GM12875 (cell line): ENCODE data around the gene MEI1.
"Not testable (repeated sequence)": the region's sequence is repeated elsewhere in the genome, so short reads cannot be mapped to it uniquely, and the experiment has no call there.

ENCODE experiments used
- H3K4me3 ChIP-seq: one replicate; pipeline ENCODE4 v1.5.1; 2011; ENCODE audit warnings: low read depth, low read length, control low read depth
- CTCF ChIP-seq: IDR thresholded peaks from 2 replicates; pipeline ENCODE4 v1.5.1; 2011; ENCODE audit warnings: low read depth, mild to moderate bottlenecking, control low read depth, inconsistent platforms, low read length, moderate library complexity, borderline replicate concordance; ENCODE audit not compliant: insufficient read depth

Gene MEI1

DNA sequence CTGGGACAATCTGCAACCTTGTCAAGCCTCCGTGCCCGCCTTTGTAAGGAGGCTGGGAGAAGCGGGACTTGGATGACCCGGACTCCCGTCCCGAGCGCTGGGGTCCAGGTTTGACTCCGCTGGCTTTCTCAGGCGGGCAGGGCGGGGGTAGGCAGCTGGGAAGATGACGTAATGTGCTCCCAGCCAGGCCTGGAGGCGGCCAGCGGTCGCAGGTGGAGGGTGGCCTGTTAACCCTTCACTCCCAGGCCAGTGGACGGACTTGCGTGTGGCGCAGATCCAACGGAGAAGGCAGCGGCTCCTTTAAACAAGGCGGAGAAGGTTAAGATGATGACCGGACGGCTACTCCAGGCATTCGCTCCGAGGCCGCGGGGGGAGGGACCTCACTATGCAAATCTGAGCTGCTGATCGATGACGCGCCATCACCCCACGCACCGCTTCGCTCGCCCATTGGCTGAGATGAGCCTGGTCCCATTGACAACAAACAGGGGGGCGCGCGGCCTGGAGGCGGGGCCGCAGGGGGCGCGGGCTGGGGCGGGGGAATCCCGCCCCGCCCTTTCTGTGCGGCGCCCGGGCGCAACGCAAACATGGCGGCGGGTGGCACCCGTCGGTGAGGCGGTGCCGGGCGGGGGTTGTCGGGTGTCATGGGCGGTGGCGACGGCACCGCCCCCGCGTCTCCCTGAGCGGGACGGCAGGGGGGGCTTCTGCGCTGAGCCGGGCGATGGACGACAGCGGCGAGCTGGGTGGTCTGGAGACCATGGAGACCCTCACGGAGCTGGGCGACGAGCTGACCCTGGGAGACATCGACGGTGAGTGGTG lies 133.5 kb downstream of the MEI1 start, which contains the start of gene SREBF2:
Gene SREBF2 (plus strand): TSS at position 553 of the 816 bp plus-strand sequence. CDS start 166 bp downstream, at position 719.
- peak; percentile 11; the same call in 1 of the 2 replicates for TF ChIP-seq CTCF

DNA sequence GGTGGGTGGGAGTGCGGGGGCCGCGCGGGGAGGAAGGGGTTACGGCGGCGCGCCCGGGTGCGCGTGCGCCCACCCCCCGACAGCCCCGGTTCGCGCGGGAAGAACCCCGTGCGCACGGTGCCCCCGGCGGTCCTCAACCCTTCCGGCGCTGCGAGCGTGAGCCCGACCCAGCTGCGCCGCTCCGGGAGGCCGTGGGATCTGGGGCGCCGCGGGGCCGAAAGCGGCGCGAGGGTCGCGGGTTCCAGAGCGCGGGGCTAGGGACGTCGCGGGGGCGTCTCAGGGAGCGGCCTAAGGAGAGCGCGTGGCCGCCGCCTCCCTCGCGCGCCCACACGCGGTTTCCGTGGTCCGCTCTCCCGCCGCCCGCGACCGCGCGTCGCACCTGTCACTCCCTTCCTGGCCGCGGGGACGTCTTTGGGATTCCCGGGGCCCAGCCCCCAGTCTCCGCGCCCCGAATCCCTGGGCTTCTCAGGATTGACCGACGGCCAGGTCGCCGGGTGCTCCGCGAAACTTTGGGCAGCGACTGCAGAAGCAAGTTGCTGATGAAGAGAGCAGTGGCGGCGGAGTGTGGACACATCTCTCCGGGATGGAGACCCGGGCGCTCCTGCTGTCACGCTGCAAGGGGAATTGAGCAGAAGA lies 134.2 kb downstream of the MEI1 start:
- peak overlapping the region; percentile 94 for H3K4me3 ChIP-seq
- TF ChIP-seq CTCF = no peak

More for the DNA sequence above, 133.5 kb downstream of the MEI1 start, which contains the start of gene SREBF2:
- H3K4me3 ChIP-seq = peak within 1 kb of the TSS; percentile 94

GRCh38 chr22:41834005-41834944 lies 135.0 kb downstream of the MEI1 start:
- H3K4me3 ChIP-seq = peak overlapping the region; percentile 94
- TF ChIP-seq CTCF = no peak

- H3K4me3 ChIP-seq = not testable (repeated sequence)
Observed at GRCh38 chr22:41835462-41835861, 136.2 kb downstream of the MEI1 start.

- no peak overlapping the region for H3K4me3 ChIP-seq
- TF ChIP-seq CTCF = no peak
Observed at GRCh38 chr22:41836551-41836950, 137.2 kb downstream of the MEI1 start.

GRCh38 chr22:41838842-41839618 lies 139.7 kb downstream of the MEI1 start:
- H3K4me3 ChIP-seq = no peak overlapping the region
- TF ChIP-seq CTCF = no peak
